Endothelial cell of umbilical vein (primary cell): ENCODE measurements around the gene RAB3B. TPM values are rescaled to one million over a fixed set of nuclear protein-coding genes. Genes with fewer than 3 reads are reported as not detected.

Experiments
- BruUV-seq: library from RNA; stranded (reverse); fragments of 400-500 nt; replicated peaks from 2 replicates; lab custom pipeline; 2021; lab: Mats Ljungman, UMichigan
- CTCF ChIA-PET: fragments of 300-600, 350-600 bp; sonication (Branson Sonifier 250); formaldehyde crosslinking; loops from one replicate; lab custom pipeline; 2021; ENCODE audit warnings: antibody characterized with exemption, inconsistent platforms; lab: Charles Lee
- POLR2A ChIA-PET: fragments of 300-600, 350-600 bp; sonication (Branson Sonifier 250); formaldehyde crosslinking; loops from one replicate; lab custom pipeline; 2021; ENCODE audit warnings: antibody characterized with exemption, inconsistent platforms; lab: Charles Lee
- DNase-seq: peaks from one replicate; pipeline ENCODE4 v3.0.0-alpha.2; 2011; ENCODE audit warnings: low read depth, low spot score
- FAIRE-seq: peaks from 2 replicates; lab custom pipeline; 2011; peaks lifted over from hg19 to GRCh38; lab: Jason Lieb, UNC
- H2AFZ ChIP-seq: 2 replicates; pipeline ENCODE4 v1.6.0; 2012; ENCODE audit warnings: low read depth, low read length, control low read depth, inconsistent platforms
- H3K27ac ChIP-seq: 2 replicates; pipeline ENCODE4 v1.5.1; 2011; ENCODE audit warnings: low read depth, mild to moderate bottlenecking, control low read depth, low read length, moderate library complexity; ENCODE audit not compliant: insufficient read depth
- H3K27me3 ChIP-seq, 2 experiments: 2 replicates each; pipeline versions ENCODE4 v1.6.0 to v1.6.1; 2011; ENCODE audit warnings: low read length in 2 of 2, mixed read lengths in 1 of 2; ENCODE audit not compliant: control insufficient read depth in 2 of 2, insufficient read depth in 2 of 2
- H3K36me3 ChIP-seq, 2 experiments: 2 replicates in 1 of 2; 3 replicates in 1 of 2; pipeline ENCODE4 v1.5.1; 2011; ENCODE audit warnings: low read length in 2 of 2, mild to moderate bottlenecking in 1 of 2, moderate library complexity in 1 of 2; ENCODE audit not compliant: control insufficient read depth in 2 of 2, insufficient read depth in 2 of 2; ENCODE audit errors: extremely low read depth in 1 of 2
- H3K4me1 ChIP-seq: 3 replicates; pipeline ENCODE4 v1.5.1; 2011; ENCODE audit warnings: mild to moderate bottlenecking, low read length; ENCODE audit not compliant: control insufficient read depth, insufficient read depth; ENCODE audit errors: extremely low read depth
- H3K4me2 ChIP-seq: 2 replicates; pipeline ENCODE4 v1.6.1; 2011; ENCODE audit warnings: low read length, control low read depth, mixed read lengths; ENCODE audit not compliant: insufficient read depth
- H3K4me3 ChIP-seq, 3 experiments: fragments of 200-600 bp in 1 of 3; sonication (generic), shearing (Covaris generic) in 1 of 3; replicated peaks in 1 of 3; 2 replicates each; pipeline ENCODE4 v1.5.1; 2011 to 2016; ENCODE audit warnings: control low read depth in 3 of 3, low read length in 3 of 3, mild to moderate bottlenecking in 2 of 3, inconsistent platforms in 1 of 3, low read depth in 1 of 3, moderate library complexity in 1 of 3; ENCODE audit not compliant: insufficient read depth in 1 of 3
- H3K79me2 ChIP-seq: 2 replicates; pipeline ENCODE4 v1.6.0; 2012; ENCODE audit warnings: low read length, inconsistent platforms; ENCODE audit not compliant: control insufficient read depth, insufficient read depth
- H3K9ac ChIP-seq: replicated peaks from 2 replicates; pipeline ENCODE3; 2011; ENCODE audit warnings: low read length, control low read depth; ENCODE audit not compliant: insufficient read depth; ENCODE audit errors: extremely low read depth
- H3K9me1 ChIP-seq: replicated peaks from 3 replicates; pipeline ENCODE4 v1.6.0; 2011; ENCODE audit warnings: mild to moderate bottlenecking, low read length; ENCODE audit not compliant: control insufficient read depth, insufficient read depth; ENCODE audit errors: extremely low read depth
- H3K9me3 ChIP-seq: replicated peaks from 2 replicates; pipeline ENCODE4 v1.5.1; 2012; ENCODE audit warnings: low read length, inconsistent platforms; ENCODE audit not compliant: control insufficient read depth, insufficient read depth
- H4K20me1 ChIP-seq: replicated peaks from 2 replicates; pipeline ENCODE3; 2011; ENCODE audit warnings: mild to moderate bottlenecking, low read length; ENCODE audit not compliant: control insufficient read depth, insufficient read depth; ENCODE audit errors: extremely low read depth
- EZH2 ChIP-seq: IDR thresholded peaks from 2 replicates; pipeline ENCODE4 v1.6.1; 2012; ENCODE audit warnings: borderline replicate concordance, low read depth, mild to moderate bottlenecking, moderate library complexity, low read length, inconsistent platforms; ENCODE audit not compliant: severe bottlenecking
- FOS ChIP-seq: IDR thresholded peaks from 2 replicates; pipeline ENCODE4 v1.6.1; 2011; ENCODE audit warnings: mild to moderate bottlenecking, low read length, moderate library complexity, borderline replicate concordance; ENCODE audit not compliant: insufficient read depth
- GATA2 ChIP-seq: IDR thresholded peaks from 2 replicates; pipeline ENCODE4 v1.7.0; 2011; ENCODE audit warnings: low read depth, mild to moderate bottlenecking, moderate library complexity, mixed read lengths, low read length; ENCODE audit not compliant: insufficient read length, insufficient read depth
- JUN ChIP-seq: IDR thresholded peaks from 2 replicates; pipeline ENCODE4 v1.6.1; 2011; ENCODE audit warnings: borderline replicate concordance, low read depth; ENCODE audit not compliant: insufficient read length, insufficient read depth
- MYC ChIP-seq: IDR thresholded peaks from one replicate; pipeline ENCODE4 v1.6.1; 2011; ENCODE audit warnings: mild to moderate bottlenecking, low read depth, low read length
- POLR2A ChIP-seq: IDR thresholded peaks from 2 replicates; pipeline ENCODE4 v1.6.1; 2012; ENCODE audit warnings: low read depth, mild to moderate bottlenecking, control low read depth, low read length
- POLR2AphosphoS5 ChIP-seq: IDR thresholded peaks from 2 replicates; pipeline ENCODE4 v1.6.1; 2012; ENCODE audit warnings: low read depth, mild to moderate bottlenecking, control low read depth, low read length, moderate library complexity; ENCODE audit not compliant: insufficient read depth
- dilution Hi-C: fragments of 300-500 bp; cut with MboI; formaldehyde crosslinking; loops from one replicate; pipeline ENCODE4 v1.15.0; 2019; ENCODE audit warnings: low sequenced_read_pairs; ENCODE audit not compliant: extremely low pct_ligation_motif_present
- intact Hi-C: fragments of 100-400 bp; cut with micrococcal nuclease; formaldehyde crosslinking; loops from one replicate; pipeline ENCODE4 v1.10.0; 2022
- polyA plus RNA-seq, 4 experiments: library from polyadenylated mRNA; depleted of rRNA in 3 of 4; stranded (reverse) in 3 of 4; unstranded in 1 of 4; fragments of >200 nt; gene quantifications; 2 replicates each; pipeline versions ENCODE4 v1.2.1 to v1.2.3, GENCODE V29; 2011 to 2012; ENCODE audit warnings: missing spikeins in 1 of 4
- total RNA-seq: library from RNA; stranded (reverse); gene quantifications from 2 replicates; pipeline ENCODE4 v1.2.3, GENCODE V29; 2021
- TF ChIP-seq, protein P1 (sequence below): IDR thresholded peaks from 2 replicates; pipeline ENCODE4 v1.6.1; 2011; ENCODE audit not compliant: insufficient read depth, insufficient read length
- TF ChIP-seq, protein P2 (sequence below), 2 donors: IDR thresholded peaks; 1 replicate in 1 of 2; 2 replicates in 1 of 2; pipeline ENCODE4 v1.5.1; 2011; ENCODE audit warnings: low read length in 2 of 2, mild to moderate bottlenecking in 2 of 2, moderate library complexity in 2 of 2, control low read depth in 1 of 2, inconsistent platforms in 1 of 2, low read depth in 1 of 2; ENCODE audit not compliant: insufficient read depth in 1 of 2; ENCODE audit errors: extremely low read depth in 1 of 2

RAB3B gene
- total and polyA plus RNA-seq, 2 donors (not counting 3 experiments of a cell fraction or from before 2014, with no cell fraction given) = 4.1 to 10.4 TPM

- no peak overlapping the region for H3K4me3 ChIP-seq
- no peak overlapping the region for H3K9ac ChIP-seq
- no peaks in the 10 kb centered on the region for H3K9me1 ChIP-seq
- ChIA-PET CTCF (interaction anchor here (0.9 kb wide), 1 partner anchor 39 kb away, joined by 3 read pairs; no protein-coding TSS in a partner anchor), POLR2A (no interaction called here)
- no peak overlapping the region for H3K4me2 ChIP-seq
- no peaks in the 10 kb centered on the region for H4K20me1 ChIP-seq
- intact Hi-C loops (loop anchor here (2.0 kb wide), 1 partner anchor 61 kb away; no protein-coding TSS in a partner anchor), dilution Hi-C loops (no loop called here)
- no TSS peak for BruUV-seq
- no peak for DNase-seq
- peaks cover 11% of the 10 kb centered on the region for H3K4me1 ChIP-seq
- H3K27me3 ChIP-seq = no peaks in the 10 kb centered on the region
- TF ChIP-seq, protein P1, sequence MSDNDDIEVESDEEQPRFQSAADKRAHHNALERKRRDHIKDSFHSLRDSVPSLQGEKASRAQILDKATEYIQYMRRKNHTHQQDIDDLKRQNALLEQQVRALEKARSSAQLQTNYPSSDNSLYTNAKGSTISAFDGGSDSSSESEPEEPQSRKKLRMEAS = no peak
- TF ChIP-seq EZH2 (no peak), MYC (no peak), POLR2A (no peak), GATA2 (no peak), FOS (no peak), POLR2AphosphoS5 (no peak), JUN (no peak)
- TF ChIP-seq, protein P2, sequence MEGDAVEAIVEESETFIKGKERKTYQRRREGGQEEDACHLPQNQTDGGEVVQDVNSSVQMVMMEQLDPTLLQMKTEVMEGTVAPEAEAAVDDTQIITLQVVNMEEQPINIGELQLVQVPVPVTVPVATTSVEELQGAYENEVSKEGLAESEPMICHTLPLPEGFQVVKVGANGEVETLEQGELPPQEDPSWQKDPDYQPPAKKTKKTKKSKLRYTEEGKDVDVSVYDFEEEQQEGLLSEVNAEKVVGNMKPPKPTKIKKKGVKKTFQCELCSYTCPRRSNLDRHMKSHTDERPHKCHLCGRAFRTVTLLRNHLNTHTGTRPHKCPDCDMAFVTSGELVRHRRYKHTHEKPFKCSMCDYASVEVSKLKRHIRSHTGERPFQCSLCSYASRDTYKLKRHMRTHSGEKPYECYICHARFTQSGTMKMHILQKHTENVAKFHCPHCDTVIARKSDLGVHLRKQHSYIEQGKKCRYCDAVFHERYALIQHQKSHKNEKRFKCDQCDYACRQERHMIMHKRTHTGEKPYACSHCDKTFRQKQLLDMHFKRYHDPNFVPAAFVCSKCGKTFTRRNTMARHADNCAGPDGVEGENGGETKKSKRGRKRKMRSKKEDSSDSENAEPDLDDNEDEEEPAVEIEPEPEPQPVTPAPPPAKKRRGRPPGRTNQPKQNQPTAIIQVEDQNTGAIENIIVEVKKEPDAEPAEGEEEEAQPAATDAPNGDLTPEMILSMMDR (IDR thresholded peaks at IDR 0.05; ENCODE audit: extremely low read depth in 1 of 2, insufficient read depth in 1 of 2, low read depth in 1 of 2, low read length in 2 of 2) = no peak
- FAIRE-seq = no peak
- no peaks in the 10 kb centered on the region for H3K79me2 ChIP-seq
- H3K9me3 ChIP-seq = no peaks in the 10 kb centered on the region
- no peak overlapping the region for H2AFZ ChIP-seq
- H3K36me3 ChIP-seq = no peaks in the 10 kb centered on the region
- H3K27ac ChIP-seq = no peak overlapping the region
These were observed 32.9 kb downstream of the RAB3B start for GRCh38 chr1:51957618-51958017.
